VCaP (cell line): Measurements from ENCODE around the gene KRTAP12-2.
"Not testable (repeated sequence)": the region's sequence is repeated elsewhere in the genome, so short reads cannot be mapped to it uniquely, and the experiment has no call there.

Experiments
- H3K27ac ChIP-seq: fragments of 450-650 bp; 2 replicates; pipeline ENCODE4 v1.5.1; 2017
- TF ChIP-seq, protein P1 (sequence below): fragments of 450-650 bp; conservative IDR thresholded peaks from 2 replicates; pipeline ENCODE4 v1.5.1; 2017; ENCODE audit warnings: mild to moderate bottlenecking, moderate library complexity

Gene KRTAP12-2

DNA sequence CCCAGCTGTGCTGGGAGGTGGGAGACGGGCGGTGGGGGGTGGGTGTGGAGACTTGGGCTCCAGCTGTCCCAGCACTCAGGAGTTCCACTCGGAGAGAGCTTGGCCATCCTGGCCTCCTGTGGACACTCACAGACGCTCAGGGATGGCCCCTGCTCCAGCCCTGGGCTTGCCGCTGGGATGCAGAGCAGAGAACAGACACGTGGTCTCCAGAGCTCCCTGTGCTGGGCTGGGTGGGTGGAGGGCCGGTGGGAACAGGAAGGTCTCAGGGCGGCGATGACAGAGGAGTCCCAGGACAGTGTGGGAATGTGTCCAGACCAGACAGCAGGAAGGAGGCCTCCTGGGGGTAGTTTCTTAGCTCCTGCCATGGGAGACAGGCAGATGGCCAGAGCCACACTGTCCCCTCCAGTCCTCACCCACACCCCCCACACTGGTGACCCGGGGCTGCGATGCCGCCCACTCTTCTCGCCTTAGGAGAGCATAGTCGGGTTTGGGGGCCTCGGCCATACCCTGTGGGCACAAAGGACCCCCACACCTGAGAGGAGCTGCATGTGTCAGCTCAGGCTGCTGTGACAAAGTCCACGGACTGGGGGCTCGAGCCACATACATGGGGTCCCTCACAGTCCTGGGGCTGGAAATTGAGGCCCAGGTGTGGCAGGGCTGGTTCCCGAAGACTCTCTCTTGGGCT, 37.9 kb downstream of the KRTAP12-2 start:
- no peak overlapping the region for H3K27ac ChIP-seq
- TF ChIP-seq, protein P1, sequence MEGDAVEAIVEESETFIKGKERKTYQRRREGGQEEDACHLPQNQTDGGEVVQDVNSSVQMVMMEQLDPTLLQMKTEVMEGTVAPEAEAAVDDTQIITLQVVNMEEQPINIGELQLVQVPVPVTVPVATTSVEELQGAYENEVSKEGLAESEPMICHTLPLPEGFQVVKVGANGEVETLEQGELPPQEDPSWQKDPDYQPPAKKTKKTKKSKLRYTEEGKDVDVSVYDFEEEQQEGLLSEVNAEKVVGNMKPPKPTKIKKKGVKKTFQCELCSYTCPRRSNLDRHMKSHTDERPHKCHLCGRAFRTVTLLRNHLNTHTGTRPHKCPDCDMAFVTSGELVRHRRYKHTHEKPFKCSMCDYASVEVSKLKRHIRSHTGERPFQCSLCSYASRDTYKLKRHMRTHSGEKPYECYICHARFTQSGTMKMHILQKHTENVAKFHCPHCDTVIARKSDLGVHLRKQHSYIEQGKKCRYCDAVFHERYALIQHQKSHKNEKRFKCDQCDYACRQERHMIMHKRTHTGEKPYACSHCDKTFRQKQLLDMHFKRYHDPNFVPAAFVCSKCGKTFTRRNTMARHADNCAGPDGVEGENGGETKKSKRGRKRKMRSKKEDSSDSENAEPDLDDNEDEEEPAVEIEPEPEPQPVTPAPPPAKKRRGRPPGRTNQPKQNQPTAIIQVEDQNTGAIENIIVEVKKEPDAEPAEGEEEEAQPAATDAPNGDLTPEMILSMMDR, result no peak

DNA sequence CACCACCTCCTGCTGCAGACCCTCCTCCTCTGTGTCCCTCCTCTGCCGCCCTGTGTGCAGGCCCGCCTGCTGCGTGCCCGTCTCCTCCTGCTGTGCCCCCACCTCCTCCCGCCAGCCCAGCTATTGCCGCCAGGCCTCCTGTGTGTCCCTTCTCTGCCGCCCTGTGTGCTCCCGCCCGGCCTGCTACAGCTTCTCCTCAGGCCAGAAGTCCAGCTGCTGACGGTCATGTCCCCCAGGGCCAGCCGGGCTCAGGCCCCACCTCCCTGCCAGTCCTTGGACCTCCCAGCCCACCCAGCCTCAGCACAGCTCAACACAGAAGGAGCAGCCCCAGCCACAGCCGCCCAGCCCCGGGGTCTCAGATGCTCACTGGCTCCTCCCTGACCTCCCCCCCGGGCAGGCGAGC, 38.9 kb downstream of the KRTAP12-2 start:
- H3K27ac ChIP-seq, result not testable (repeated sequence)

- not testable (repeated sequence) for H3K27ac ChIP-seq
Measured at GRCh38 chr21:44627181-44627822, 39.4 kb downstream of the KRTAP12-2 start.

DNA sequence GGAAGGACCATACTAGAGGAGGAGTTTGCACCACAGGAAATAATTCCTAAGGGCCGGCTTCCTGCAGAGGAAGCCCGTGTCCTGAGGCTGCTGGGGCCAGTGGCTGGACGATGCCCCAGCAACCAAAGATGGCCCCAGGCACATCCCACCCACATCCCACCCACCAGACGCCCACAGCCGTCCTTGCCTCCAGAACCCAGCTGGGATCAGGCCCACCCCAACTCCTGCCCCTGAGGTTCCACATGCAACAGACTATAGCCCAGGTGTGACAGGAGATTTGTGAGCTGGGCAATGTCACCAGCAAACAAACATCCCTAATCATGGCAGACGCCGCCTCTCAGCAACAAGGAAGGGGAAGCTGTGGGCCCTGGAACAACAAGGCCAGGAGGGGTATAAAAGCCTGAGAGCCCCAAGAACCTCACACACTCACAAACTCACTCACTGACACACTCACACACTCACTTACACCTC, 40.0 kb downstream of the KRTAP12-2 start, which contains the start of gene KRTAP10-9:
Gene KRTAP10-9, plus strand, starts transcription at position 421 of the 471 bp plus-strand sequence. CDS start 79 bp downstream, outside the sequence.
- H3K27ac ChIP-seq, result no peak within 1 kb of the TSS
- TF ChIP-seq, protein P1, result no peak

DNA sequence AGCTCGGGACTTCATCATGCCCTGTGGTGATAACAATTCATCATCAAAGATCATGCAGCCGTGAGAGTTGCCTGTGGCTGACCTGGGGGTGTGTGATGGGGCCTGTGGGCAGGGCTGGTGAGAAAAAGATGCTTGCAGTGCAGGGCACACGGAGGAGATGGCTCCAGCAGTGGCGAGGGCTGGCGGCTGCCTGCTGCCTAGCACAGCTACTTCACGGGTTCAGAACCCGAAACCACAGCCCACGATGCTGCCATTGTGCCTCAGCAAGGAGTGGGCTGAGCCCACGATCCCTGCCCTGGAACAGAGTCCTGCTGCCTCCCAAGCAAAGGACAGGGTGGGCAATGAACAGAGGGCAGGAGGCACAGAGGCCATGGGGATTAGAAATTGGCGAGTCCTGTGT, 40.5 kb downstream of the KRTAP12-2 start:
- no peak overlapping the region for H3K27ac ChIP-seq
- TF ChIP-seq, protein P1, result no peak

- no peak overlapping the region for H3K27ac ChIP-seq
- TF ChIP-seq, protein P1, result no peak
Measured at GRCh38 chr21:44625756-44626155, 41.0 kb downstream of the KRTAP12-2 start.

GRCh38 chr21:44623575-44623974, 43.2 kb downstream of the KRTAP12-2 start:
- H3K27ac ChIP-seq, result no peak overlapping the region
- TF ChIP-seq, protein P1, result no peak

DNA sequence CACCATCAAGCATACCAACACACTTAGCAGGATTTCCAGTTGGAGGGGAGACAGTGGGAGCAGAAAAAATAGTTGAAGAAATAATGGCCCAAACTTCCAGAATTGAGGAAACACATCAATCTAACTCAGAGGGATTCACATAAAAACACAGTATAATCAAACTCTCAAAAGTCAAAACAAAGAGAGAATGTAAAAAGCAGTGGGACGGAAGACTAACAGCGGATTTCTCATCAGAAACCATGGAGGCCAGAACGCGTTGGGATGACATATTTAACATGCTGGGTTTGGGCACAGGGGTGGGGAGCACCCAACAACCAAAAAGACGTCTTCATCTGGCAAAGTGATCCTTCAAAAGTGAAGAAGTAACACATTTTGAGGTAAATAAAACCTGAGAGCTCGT, 46.8 kb downstream of the KRTAP12-2 start:
- TF ChIP-seq, protein P1, result no peak
- no peak overlapping the region for H3K27ac ChIP-seq
